8988T (cell line): ENCODE results near the gene SLC6A1.

ENCODE experiments used
- DNase-seq: peaks from one replicate; pipeline ENCODE4 v3.0.0; 2011

Gene SLC6A1

GRCh38 chr3:10992017-10992942, at the start of gene SLC6A1:
Gene SLC6A1 (plus strand): TSS chr3:10992748. CDS start chr3:11017212, 24,464 bp downstream.
- DNase-seq: no peak

- DNase-seq: no peak
Measured at GRCh38 chr3:10944866-10945265, 47.7 kb upstream of the SLC6A1 start.

- DNase-seq: peak; percentile 94
Measured at GRCh38 chr3:10945683-10946287, 46.8 kb upstream of the SLC6A1 start.

- no peak for DNase-seq
Measured at GRCh38 chr3:10946526-10946925, 46.0 kb upstream of the SLC6A1 start.

- DNase-seq: no peak
Measured at GRCh38 chr3:10948326-10948725, 44.2 kb upstream of the SLC6A1 start.

GRCh38 chr3:10949197-10949596, 43.4 kb upstream of the SLC6A1 start:
- DNase-seq: no peak

- peak; percentile 73 for DNase-seq
Measured at GRCh38 chr3:10950476-10951294, 41.9 kb upstream of the SLC6A1 start.

GRCh38 chr3:10951295-10951926, 41.1 kb upstream of the SLC6A1 start:
- DNase-seq: no peak

- no peak for DNase-seq
Measured at GRCh38 chr3:10952525-10952924, 40.0 kb upstream of the SLC6A1 start.

- DNase-seq: no peak
Measured at GRCh38 chr3:10954740-10955139, 37.8 kb upstream of the SLC6A1 start.

GRCh38 chr3:10955711-10956453, 36.7 kb upstream of the SLC6A1 start:
- no peak for DNase-seq

GRCh38 chr3:10956531-10956930, 36.0 kb upstream of the SLC6A1 start:
- DNase-seq: no peak

GRCh38 chr3:10956986-10957385, 35.6 kb upstream of the SLC6A1 start:
- no peak for DNase-seq

- DNase-seq: no peak
Measured at GRCh38 chr3:10957976-10958749, 34.4 kb upstream of the SLC6A1 start.

GRCh38 chr3:10960255-10960654, 32.3 kb upstream of the SLC6A1 start:
- DNase-seq: no peak

GRCh38 chr3:10961921-10962320, 30.6 kb upstream of the SLC6A1 start:
- no peak for DNase-seq

GRCh38 chr3:10962481-10963036, 30.0 kb upstream of the SLC6A1 start:
- no peak for DNase-seq

- DNase-seq: no peak
Measured at GRCh38 chr3:10964537-10965167, 27.9 kb upstream of the SLC6A1 start.

- DNase-seq: no peak
Measured at GRCh38 chr3:10968401-10968800, 24.1 kb upstream of the SLC6A1 start.

- no peak for DNase-seq
Measured at GRCh38 chr3:10970306-10970960, 22.1 kb upstream of the SLC6A1 start.
